IMR-90 (cell line): Measurements from ENCODE around the gene UPB1. TPM values are rescaled to one million over a fixed set of nuclear protein-coding genes. Genes with fewer than 3 reads are reported as not detected.

Experiments used
- ATAC-seq: fragments of 200-7000 bp; cut with Tn5 transposase; 2 replicates; pipeline ENCODE4 v1.9.1; 2020; ENCODE audit warnings: low read depth, mild to moderate bottlenecking, moderate library complexity
- BruUV-seq: library from RNA; stranded (reverse); fragments of 400-500 nt; replicated peaks from 2 replicates; lab custom pipeline; 2021; lab: Mats Ljungman, UMichigan
- CTCF ChIA-PET: fragments of 300-600 bp; formaldehyde crosslinking; extraction: SDS; loops from one replicate; lab custom pipeline; 2021; ENCODE audit warnings: antibody characterized with exemption; lab: Yijun Ruan, JAX
- POLR2A ChIA-PET: fragments of 300-600 bp; sonication (Branson Sonifier 250); formaldehyde crosslinking; loops from one replicate; lab custom pipeline; 2022; ENCODE audit warnings: antibody characterized with exemption; ENCODE audit not compliant: unreplicated experiment; lab: Charles Lee
- DNase-seq: peaks from one replicate; pipeline ENCODE4 v3.0.0; 2013
- H2AFZ ChIP-seq: replicated peaks from 2 replicates; pipeline ENCODE3; 2013; ENCODE audit warnings: low read length, mild to moderate bottlenecking; ENCODE audit not compliant: poor library complexity
- H2AK5ac ChIP-seq: 2 replicates; pipeline ENCODE4 v1.6.1; 2013; ENCODE audit warnings: low read depth, low read length, inconsistent platforms
- H2AK9ac ChIP-seq: replicated peaks from 2 replicates; pipeline ENCODE3; 2013; ENCODE audit warnings: mild to moderate bottlenecking, low read depth, low read length, moderate library complexity; ENCODE audit not compliant: poor library complexity
- H2BK120ac ChIP-seq: 2 replicates; pipeline ENCODE4 v1.6.1; 2013; ENCODE audit warnings: low read depth, low read length, inconsistent platforms
- H2BK15ac ChIP-seq: 3 replicates; pipeline ENCODE4 v1.6.1; 2013; ENCODE audit warnings: low read depth, low read length, inconsistent platforms
- H2BK20ac ChIP-seq: 2 replicates; pipeline ENCODE4 v1.6.1; 2013; ENCODE audit warnings: low read depth, mild to moderate bottlenecking, inconsistent platforms, low read length, moderate library complexity
- H2BK5ac ChIP-seq: 2 replicates; pipeline ENCODE4 v1.6.1; 2013; ENCODE audit warnings: mild to moderate bottlenecking, low read depth, low read length, inconsistent platforms; ENCODE audit not compliant: poor library complexity, severe bottlenecking
- H3K14ac ChIP-seq: replicated peaks from 2 replicates; pipeline ENCODE4 v1.6.1; 2013; ENCODE audit warnings: low read depth, low read length, inconsistent platforms
- H3K18ac ChIP-seq: 2 replicates; pipeline ENCODE4 v1.6.1; 2013; ENCODE audit warnings: low read depth, low read length, control low read depth
- H3K23ac ChIP-seq: 2 replicates; pipeline ENCODE4 v1.6.1; 2013; ENCODE audit warnings: low read depth, low read length, inconsistent platforms
- H3K27ac ChIP-seq: 2 replicates; pipeline ENCODE4 v1.5.1; 2013; ENCODE audit warnings: mild to moderate bottlenecking, control low read depth, low read length; ENCODE audit not compliant: insufficient read depth
- H3K27me3 ChIP-seq: 2 replicates; pipeline ENCODE4 v1.6.1; 2013; ENCODE audit warnings: low read length; ENCODE audit not compliant: control insufficient read depth, insufficient read depth
- H3K36me3 ChIP-seq: 2 replicates; pipeline ENCODE4 v1.6.1; 2013; ENCODE audit warnings: low read length, mixed read lengths; ENCODE audit not compliant: control insufficient read depth, insufficient read depth
- H3K4ac ChIP-seq: 2 replicates; pipeline ENCODE4 v1.6.1; 2013; ENCODE audit warnings: low read depth, low read length, inconsistent platforms
- H3K4me1 ChIP-seq: 2 replicates; pipeline ENCODE4 v1.6.1; 2013; ENCODE audit warnings: low read length, mixed read lengths; ENCODE audit not compliant: control insufficient read depth, insufficient read depth
- H3K4me2 ChIP-seq: 2 replicates; pipeline ENCODE4 v1.6.1; 2013; ENCODE audit warnings: low read depth, mild to moderate bottlenecking, control low read depth, low read length, moderate library complexity
- H3K4me3 ChIP-seq: 2 replicates; pipeline ENCODE4 v1.5.1; 2013; ENCODE audit warnings: low read depth, mild to moderate bottlenecking, control low read depth, low read length, moderate library complexity; ENCODE audit not compliant: insufficient read depth
- H3K56ac ChIP-seq: 2 replicates; pipeline ENCODE4 v1.6.1; 2013; ENCODE audit warnings: low read length, inconsistent platforms; ENCODE audit not compliant: insufficient read depth; ENCODE audit errors: extremely low read depth
- H3K79me1 ChIP-seq, 2 experiments: 2 replicates each; pipeline ENCODE4 v1.6.1; 2013; ENCODE audit warnings: low read length in 2 of 2, inconsistent platforms in 1 of 2, low read depth in 1 of 2
- H3K9ac ChIP-seq: 2 replicates; pipeline ENCODE4 v1.6.1; 2013; ENCODE audit warnings: low read depth, low read length, control low read depth
- H3K9me1 ChIP-seq: 2 replicates; pipeline ENCODE4 v1.6.1; 2013; ENCODE audit warnings: low read length, inconsistent platforms; ENCODE audit not compliant: insufficient read depth
- H3K9me3 ChIP-seq: 2 replicates; pipeline ENCODE4 v1.6.1; 2013; ENCODE audit warnings: low read length; ENCODE audit not compliant: control insufficient read depth, insufficient read depth
- H4K20me1 ChIP-seq: 2 replicates; pipeline ENCODE4 v1.6.1; 2013; ENCODE audit warnings: low read length, inconsistent platforms; ENCODE audit not compliant: insufficient read depth
- H4K5ac ChIP-seq: 2 replicates; pipeline ENCODE4 v1.6.1; 2013; ENCODE audit warnings: mild to moderate bottlenecking, low read depth, low read length, control low read depth
- H4K8ac ChIP-seq, 2 experiments: 2 replicates each; pipeline ENCODE4 v1.6.1; 2013; ENCODE audit warnings: low read depth in 2 of 2, low read length in 2 of 2, control low read depth in 1 of 2, inconsistent platforms in 1 of 2
- H4K91ac ChIP-seq: 2 replicates; pipeline ENCODE4 v1.6.1; 2013; ENCODE audit warnings: low read depth, low read length, inconsistent platforms; ENCODE audit not compliant: insufficient read depth
- BHLHE40 ChIP-seq: fragments of 150-350 bp; IDR thresholded peaks from 2 replicates; pipeline ENCODE4 v1.6.1; 2016; ENCODE audit warnings: mild to moderate bottlenecking, low read depth, low read length
- CEBPB ChIP-seq: IDR thresholded peaks from 2 replicates; pipeline ENCODE4 v1.6.1; 2012; ENCODE audit warnings: low read depth, low read length, improper control_type of control experiment
- CHD1 ChIP-seq: IDR thresholded peaks from 2 replicates; pipeline ENCODE4 v1.6.1; 2012; ENCODE audit warnings: low read depth, low read length, improper control_type of control experiment
- FOS ChIP-seq: fragments of 150-350 bp; IDR thresholded peaks from 2 replicates; pipeline ENCODE4 v1.6.1; 2016; ENCODE audit warnings: low read depth, low read length
- MAFK ChIP-seq: IDR thresholded peaks from 2 replicates; pipeline ENCODE4 v1.6.1; 2012; ENCODE audit warnings: low read depth, low read length, improper control_type of control experiment
- MAZ ChIP-seq: IDR thresholded peaks from 2 replicates; pipeline ENCODE4 v1.6.1; 2012; ENCODE audit warnings: low read depth, mild to moderate bottlenecking, low read length, improper control_type of control experiment, moderate library complexity, borderline replicate concordance
- MXI1 ChIP-seq: IDR thresholded peaks from 2 replicates; pipeline ENCODE4 v1.6.1; 2012; ENCODE audit warnings: low read depth, mild to moderate bottlenecking, low read length, moderate library complexity, borderline replicate concordance
- NFE2L2 ChIP-seq: fragments of 150-350 bp; IDR thresholded peaks from 2 replicates; pipeline ENCODE4 v1.6.1; 2016; ENCODE audit warnings: low read depth, mild to moderate bottlenecking, low read length
- POLR2A ChIP-seq: IDR thresholded peaks from 2 replicates; pipeline ENCODE4 v1.6.1; 2012; ENCODE audit warnings: mild to moderate bottlenecking, low read depth, low read length
- RAD21 ChIP-seq: IDR thresholded peaks from 2 replicates; pipeline ENCODE4 v1.6.1; 2012; ENCODE audit warnings: low read length, improper control_type of control experiment
- RCOR1 ChIP-seq: IDR thresholded peaks from 2 replicates; pipeline ENCODE4 v1.6.1; 2012; ENCODE audit warnings: mild to moderate bottlenecking, low read length, improper control_type of control experiment; ENCODE audit not compliant: insufficient replicate concordance
- RFX5 ChIP-seq: IDR thresholded peaks from 2 replicates; pipeline ENCODE4 v1.8.0; 2012; ENCODE audit warnings: low read depth, mild to moderate bottlenecking, low read length, moderate library complexity
- SMC3 ChIP-seq: fragments of 150-350 bp; IDR thresholded peaks from 2 replicates; pipeline ENCODE4 v1.6.1; 2016; ENCODE audit warnings: low read depth, mild to moderate bottlenecking, antibody characterized with exemption, low read length, moderate library complexity
- WGBS, 2 experiments: methylation state at CpG; one replicate each; pipeline versions ENCODE4 v1.1.5 to v1.1.7; 2013; ENCODE audit warnings: missing lambda C conversion rate in 2 of 2; ENCODE audit not compliant: insufficient read length in 1 of 2; ENCODE audit errors: extremely low coverage in 2 of 2; 5-methylcytosine and 5-hydroxymethylcytosine counted together
- dilution Hi-C: fragments of 300-500 bp; cut with HindIII; formaldehyde crosslinking; loops from one replicate; pipeline ENCODE4 v1.14.3; 2018; ENCODE audit warnings: low sequenced_read_pairs; ENCODE audit not compliant: unreplicated experiment
- in situ Hi-C: fragments of 300-500 bp; cut with MboI; formaldehyde crosslinking; loops from 3 replicates; pipeline ENCODE4 v1.14.3; 2019; ENCODE audit warnings: low sequenced_read_pairs, inconsistent platforms, mixed read lengths
- intact Hi-C: fragments of 100-400 bp; cut with micrococcal nuclease; formaldehyde crosslinking; loops from 2 replicates; pipeline ENCODE4 v1.10.0; 2022
- polyA plus RNA-seq, 3 experiments: library from polyadenylated mRNA; depleted of rRNA; stranded (reverse); fragments of >200 nt; gene quantifications; 2 replicates each; pipeline ENCODE4 v1.2.3, GENCODE V29; 2012; ENCODE audit warnings: low replicate concordance in 1 of 3
- total RNA-seq: library from RNA; depleted of rRNA; stranded (reverse); fragments of >200 nt; gene quantifications from 2 replicates; pipeline ENCODE4 v1.2.3, GENCODE V29; 2012
- TF ChIP-seq, protein P1 (sequence below): fragments of 150-350 bp; IDR thresholded peaks from 2 replicates; pipeline ENCODE4 v1.6.1; 2016; ENCODE audit warnings: low read depth, mild to moderate bottlenecking, low read length, moderate library complexity, borderline replicate concordance
- TF ChIP-seq, protein P2 (sequence below): conservative IDR thresholded peaks from 2 replicates; pipeline ENCODE4 v1.5.1; 2012; ENCODE audit warnings: mild to moderate bottlenecking, low read depth, low read length, improper control_type of control experiment
- TF ChIP-seq, protein P3 (sequence below): fragments of 150-350 bp; IDR thresholded peaks from 2 replicates; pipeline ENCODE4 v1.6.1; 2017; ENCODE audit warnings: mild to moderate bottlenecking, antibody characterized with exemption, low read length, low read depth

The UPB1 gene
- total and polyA plus RNA-seq, 2 of the 4 experiments (the other 2 are of a cell fraction), result under 0.01 to 0.02 TPM

DNA sequence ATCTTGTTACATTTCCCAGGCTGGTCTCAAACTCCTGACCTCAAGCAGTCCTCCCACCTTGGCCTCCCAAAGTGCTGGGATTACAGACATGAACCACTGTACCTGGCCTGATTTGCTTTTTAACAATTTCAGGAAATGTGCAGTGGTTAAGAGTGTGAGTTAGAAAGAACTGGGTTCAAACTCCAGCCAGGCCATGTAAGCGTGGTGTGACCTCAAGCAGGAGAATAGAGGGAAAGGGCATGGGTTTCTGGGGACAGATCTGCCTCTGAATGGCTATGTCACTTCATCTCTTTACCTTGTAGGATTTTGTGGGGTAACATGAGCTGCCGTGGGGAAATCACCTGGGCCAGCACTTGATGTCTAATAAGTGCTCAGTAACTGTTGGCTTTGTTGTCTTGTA, 69.9 kb downstream of the UPB1 start:
- Histone ChIP-seq H2BK120ac (no peak overlapping the region), H3K27ac (no peak overlapping the region), H3K36me3 (peaks cover 35% of the 10 kb centered on the region), H2BK20ac (no peak overlapping the region), H3K79me1 (peaks cover 34 to 76% of the 10 kb centered on the region in 2 experiments), H3K4me1 (no peaks in the 10 kb centered on the region; the same call in 1 of the 2 replicates), H3K4me2 (no peak overlapping the region), H2AK5ac (no peak overlapping the region), H3K9me1 (peaks cover 14% of the 10 kb centered on the region; the same call in 1 of the 2 replicates), H3K9me3 (no peaks in the 10 kb centered on the region), H3K4ac (no peak overlapping the region), H3K4me3 (no peak overlapping the region), H3K56ac (no peak overlapping the region), H4K91ac (no peak overlapping the region), H4K20me1 (peaks cover 66% of the 10 kb centered on the region), H2AK9ac (no peak overlapping the region), H3K14ac (no peak overlapping the region), H3K27me3 (no peaks in the 10 kb centered on the region), H4K5ac (no peak overlapping the region), H4K8ac (no peak overlapping the region), H3K23ac (no peak overlapping the region), H2AFZ (no peak overlapping the region), H2BK5ac (no peak overlapping the region), H3K9ac (no peak overlapping the region), H3K18ac (no peak overlapping the region), H2BK15ac (no peak overlapping the region)
- no peak for ATAC-seq
- intact Hi-C loops (no loop called here), dilution Hi-C loops (no loop called here), in situ Hi-C loops (no loop called here)
- POLR2A ChIA-PET, result no interaction called here
- CTCF ChIA-PET, result no interaction called here
- no TSS peak for BruUV-seq
- TF ChIP-seq CEBPB (no peak), MXI1 (no peak), BHLHE40 (no peak), SMC3 (no peak), NFE2L2 (no peak), RCOR1 (no peak), CHD1 (no peak), RAD21 (no peak), POLR2A (no peak), RFX5 (no peak), MAZ (no peak), MAFK (no peak), FOS (no peak)
- TF ChIP-seq, protein P1, sequence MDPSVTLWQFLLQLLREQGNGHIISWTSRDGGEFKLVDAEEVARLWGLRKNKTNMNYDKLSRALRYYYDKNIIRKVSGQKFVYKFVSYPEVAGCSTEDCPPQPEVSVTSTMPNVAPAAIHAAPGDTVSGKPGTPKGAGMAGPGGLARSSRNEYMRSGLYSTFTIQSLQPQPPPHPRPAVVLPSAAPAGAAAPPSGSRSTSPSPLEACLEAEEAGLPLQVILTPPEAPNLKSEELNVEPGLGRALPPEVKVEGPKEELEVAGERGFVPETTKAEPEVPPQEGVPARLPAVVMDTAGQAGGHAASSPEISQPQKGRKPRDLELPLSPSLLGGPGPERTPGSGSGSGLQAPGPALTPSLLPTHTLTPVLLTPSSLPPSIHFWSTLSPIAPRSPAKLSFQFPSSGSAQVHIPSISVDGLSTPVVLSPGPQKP, result no peak
- TF ChIP-seq, protein P2, sequence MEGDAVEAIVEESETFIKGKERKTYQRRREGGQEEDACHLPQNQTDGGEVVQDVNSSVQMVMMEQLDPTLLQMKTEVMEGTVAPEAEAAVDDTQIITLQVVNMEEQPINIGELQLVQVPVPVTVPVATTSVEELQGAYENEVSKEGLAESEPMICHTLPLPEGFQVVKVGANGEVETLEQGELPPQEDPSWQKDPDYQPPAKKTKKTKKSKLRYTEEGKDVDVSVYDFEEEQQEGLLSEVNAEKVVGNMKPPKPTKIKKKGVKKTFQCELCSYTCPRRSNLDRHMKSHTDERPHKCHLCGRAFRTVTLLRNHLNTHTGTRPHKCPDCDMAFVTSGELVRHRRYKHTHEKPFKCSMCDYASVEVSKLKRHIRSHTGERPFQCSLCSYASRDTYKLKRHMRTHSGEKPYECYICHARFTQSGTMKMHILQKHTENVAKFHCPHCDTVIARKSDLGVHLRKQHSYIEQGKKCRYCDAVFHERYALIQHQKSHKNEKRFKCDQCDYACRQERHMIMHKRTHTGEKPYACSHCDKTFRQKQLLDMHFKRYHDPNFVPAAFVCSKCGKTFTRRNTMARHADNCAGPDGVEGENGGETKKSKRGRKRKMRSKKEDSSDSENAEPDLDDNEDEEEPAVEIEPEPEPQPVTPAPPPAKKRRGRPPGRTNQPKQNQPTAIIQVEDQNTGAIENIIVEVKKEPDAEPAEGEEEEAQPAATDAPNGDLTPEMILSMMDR, result no peak
- TF ChIP-seq, protein P3, sequence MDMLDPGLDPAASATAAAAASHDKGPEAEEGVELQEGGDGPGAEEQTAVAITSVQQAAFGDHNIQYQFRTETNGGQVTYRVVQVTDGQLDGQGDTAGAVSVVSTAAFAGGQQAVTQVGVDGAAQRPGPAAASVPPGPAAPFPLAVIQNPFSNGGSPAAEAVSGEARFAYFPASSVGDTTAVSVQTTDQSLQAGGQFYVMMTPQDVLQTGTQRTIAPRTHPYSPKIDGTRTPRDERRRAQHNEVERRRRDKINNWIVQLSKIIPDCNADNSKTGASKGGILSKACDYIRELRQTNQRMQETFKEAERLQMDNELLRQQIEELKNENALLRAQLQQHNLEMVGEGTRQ, result no peak
- WGBS, 2 experiments, result 100% methylated on average over 1 of the region's 2 CpGs; no CpG with 5 or more reads in 1 of the 2 experiments
- no peak for DNase-seq
